H9 (cell line): Measurements from ENCODE around the gene YBEY. TPM values are rescaled to one million over a fixed set of nuclear protein-coding genes. Genes with fewer than 3 reads are reported as not detected.
A peak's percentile ranks its signal among the peaks of the same experiment; 100 is the strongest.

Source experiments
- DNase-seq: peaks from one replicate; pipeline ENCODE4 v3.0.0-alpha.2; 2017
- H2AFZ ChIP-seq: one replicate; pipeline ENCODE4 v1.6.1; 2013; ENCODE audit warnings: mild to moderate bottlenecking, low read length, control low read depth, moderate library complexity
- H2AK5ac ChIP-seq: 2 replicates; pipeline ENCODE4 v1.6.1; 2013; ENCODE audit warnings: low read length, control low read depth, mixed read lengths; ENCODE audit not compliant: insufficient read length
- H2BK120ac ChIP-seq: one replicate; pipeline ENCODE4 v1.6.1; 2013; ENCODE audit warnings: low read depth, mild to moderate bottlenecking, low read length, control low read depth, inconsistent platforms; ENCODE audit not compliant: poor library complexity, severe bottlenecking
- H2BK12ac ChIP-seq: 2 replicates; pipeline ENCODE4 v1.6.1; 2013; ENCODE audit warnings: low read length, control low read depth, mixed read lengths, low read depth; ENCODE audit not compliant: insufficient read length
- H2BK15ac ChIP-seq: 2 replicates; pipeline ENCODE4 v1.6.1; 2013; ENCODE audit warnings: low read depth, low read length, control low read depth
- H2BK20ac ChIP-seq: one replicate; pipeline ENCODE4 v1.6.1; 2013; ENCODE audit warnings: low read depth, mild to moderate bottlenecking, low read length, control low read depth, inconsistent platforms; ENCODE audit not compliant: poor library complexity, severe bottlenecking
- H2BK5ac ChIP-seq: 2 replicates; pipeline ENCODE4 v1.6.1; 2013; ENCODE audit warnings: low read length, control low read depth, mixed read lengths; ENCODE audit not compliant: insufficient read length
- H3K14ac ChIP-seq: 2 replicates; pipeline ENCODE4 v1.6.1; 2013; ENCODE audit warnings: low read length, control low read depth; ENCODE audit not compliant: insufficient read depth
- H3K18ac ChIP-seq: 2 replicates; pipeline ENCODE4 v1.6.1; 2013; ENCODE audit warnings: low read depth, mild to moderate bottlenecking, mixed read lengths, low read length, control low read depth; ENCODE audit not compliant: insufficient read length
- H3K23ac ChIP-seq: 2 replicates; pipeline ENCODE4 v1.6.1; 2013; ENCODE audit warnings: low read length, control low read depth, mixed read lengths, low read depth; ENCODE audit not compliant: insufficient read length
- H3K23me2 ChIP-seq: 2 replicates; pipeline ENCODE4 v1.6.1; 2013; ENCODE audit warnings: low read depth, mild to moderate bottlenecking, mixed read lengths, low read length, control low read depth; ENCODE audit not compliant: insufficient read length, poor library complexity, severe bottlenecking
- H3K27ac ChIP-seq: 2 replicates; pipeline ENCODE4 v1.5.1; 2013; ENCODE audit warnings: low read length, control low read depth, mixed read lengths, low read depth; ENCODE audit not compliant: insufficient read length
- H3K27me3 ChIP-seq: 2 replicates; pipeline ENCODE4 v1.6.1; 2013; ENCODE audit warnings: low read length, control low read depth, inconsistent platforms; ENCODE audit not compliant: insufficient read depth
- H3K4ac ChIP-seq: 2 replicates; pipeline ENCODE4 v1.6.1; 2013; ENCODE audit warnings: low read depth, mild to moderate bottlenecking, control low read depth, inconsistent platforms, low read length, moderate library complexity
- H3K4me1 ChIP-seq: 2 replicates; pipeline ENCODE4 v1.6.1; 2013; ENCODE audit warnings: low read length, control low read depth, inconsistent platforms; ENCODE audit not compliant: insufficient read depth
- H3K4me2 ChIP-seq: 2 replicates; pipeline ENCODE4 v1.6.1; 2013; ENCODE audit warnings: low read length, control low read depth, mixed read lengths; ENCODE audit not compliant: insufficient read length, insufficient read depth
- H3K56ac ChIP-seq: 2 replicates; pipeline ENCODE4 v1.6.1; 2013; ENCODE audit warnings: low read depth, mild to moderate bottlenecking, mixed read lengths, low read length, control low read depth; ENCODE audit not compliant: insufficient read length
- H3K79me1 ChIP-seq: 2 replicates; pipeline ENCODE4 v1.6.1; 2013; ENCODE audit warnings: low read depth, mild to moderate bottlenecking, moderate library complexity, low read length, control low read depth, inconsistent platforms; ENCODE audit not compliant: insufficient read depth, poor library complexity, severe bottlenecking
- H3K79me2 ChIP-seq: 2 replicates; pipeline ENCODE4 v1.6.1; 2013; ENCODE audit warnings: low read length, control low read depth, inconsistent platforms; ENCODE audit not compliant: insufficient read depth
- H3K9ac ChIP-seq: 2 replicates; pipeline ENCODE4 v1.6.1; 2013; ENCODE audit warnings: low read length, control low read depth, mixed read lengths; ENCODE audit not compliant: insufficient read length; ENCODE audit errors: extremely low read depth
- H3K9me3 ChIP-seq: one replicate; pipeline ENCODE4 v1.6.1; 2013; ENCODE audit warnings: low read depth, low read length, inconsistent platforms; ENCODE audit not compliant: control insufficient read depth
- H3T11ph ChIP-seq: one replicate; pipeline ENCODE4 v1.6.1; 2013; ENCODE audit warnings: mild to moderate bottlenecking, low read length, control low read depth, inconsistent platforms
- H4K20me1 ChIP-seq: one replicate; pipeline ENCODE4 v1.6.1; 2013; ENCODE audit not compliant: control insufficient read depth, insufficient read length, insufficient read depth
- H4K5ac ChIP-seq: 2 replicates; pipeline ENCODE4 v1.6.1; 2013; ENCODE audit warnings: low read depth, mild to moderate bottlenecking, mixed read lengths, low read length, control low read depth; ENCODE audit not compliant: insufficient read length
- H4K8ac ChIP-seq: replicated peaks from 2 replicates; pipeline ENCODE4 v1.6.1; 2013; ENCODE audit warnings: low read length, control low read depth, mixed read lengths, low read depth; ENCODE audit not compliant: insufficient read length
- H4K91ac ChIP-seq: 2 replicates; pipeline ENCODE4 v1.6.1; 2013; ENCODE audit warnings: low read depth, mild to moderate bottlenecking, moderate library complexity, mixed read lengths, low read length, control low read depth; ENCODE audit not compliant: insufficient read length
- H3K27ac Mint-ChIP-seq, 3 experiments: 2 replicates in 2 of 3; 3 replicates in 1 of 3; pipeline ENCODE4 v1.8.0; 2020 to 2021; ENCODE audit warnings: mixed read lengths in 3 of 3, mild to moderate bottlenecking in 1 of 3, moderate library complexity in 1 of 3
- H3K27me3 Mint-ChIP-seq: 2 replicates; pipeline ENCODE4 v1.8.0; 2021; ENCODE audit warnings: low read depth, mild to moderate bottlenecking, moderate library complexity, mixed read lengths
- H3K36me3 Mint-ChIP-seq, 3 experiments: 2 replicates in 2 of 3; 3 replicates in 1 of 3; pipeline ENCODE4 v1.8.0; 2020 to 2021; ENCODE audit warnings: low read depth in 3 of 3, mixed read lengths in 3 of 3; ENCODE audit not compliant: insufficient read depth in 1 of 3
- H3K4me1 Mint-ChIP-seq, 2 experiments: 2 replicates each; pipeline ENCODE4 v1.8.0; 2020; ENCODE audit warnings: mixed read lengths in 2 of 2
- H3K4me3 Mint-ChIP-seq, 2 experiments: 2 replicates in 1 of 2; 3 replicates in 1 of 2; pipeline ENCODE4 v1.8.0; 2020 to 2021; ENCODE audit warnings: mild to moderate bottlenecking in 2 of 2, mixed read lengths in 2 of 2, moderate library complexity in 1 of 2
- H3K9me3 Mint-ChIP-seq, 2 experiments: 2 replicates in 1 of 2; 3 replicates in 1 of 2; pipeline ENCODE4 v1.8.0; 2020; ENCODE audit warnings: mild to moderate bottlenecking in 2 of 2, mixed read lengths in 2 of 2, moderate library complexity in 1 of 2
- CTCF ChIP-seq: fragments of 200-600 bp; sonication (generic); conservative IDR thresholded peaks from 3 replicates; pipeline ENCODE4 v1.8.0; 2021; ENCODE audit warnings: antibody characterized with exemption, mild to moderate bottlenecking
- WGBS: extraction: QIAGEN DNeasy Blood & Tissue Kit; methylation state at CpG from one replicate; pipeline ENCODE4 v1.1.7; 2013; ENCODE audit warnings: missing lambda C conversion rate, low lambda C conversion rate, mixed read lengths; ENCODE audit not compliant: insufficient read length; ENCODE audit errors: extremely low coverage; 5-methylcytosine and 5-hydroxymethylcytosine counted together
- total RNA-seq: library from RNA; stranded (reverse); gene quantifications from 2 replicates; pipeline ENCODE4 v1.2.1, GENCODE V29; 2021

The YBEY gene
- total RNA-seq, 1 experiment from 2014 or later = 26.2 TPM

- Histone ChIP-seq H4K5ac (no peak overlapping the region), H3K4me2 (no peak overlapping the region), H2AK5ac (no peak overlapping the region), H2AFZ (no peak overlapping the region), H2BK120ac (no peak overlapping the region), H3K79me1 (peaks cover 2% of the 10 kb centered on the region), H2BK5ac (no peak overlapping the region), H3K14ac (no peak overlapping the region), H3K23ac (no peak overlapping the region), H3K9me3 (no peaks in the 10 kb centered on the region), H3K27ac (no peak overlapping the region), H3K27me3 (no peaks in the 10 kb centered on the region), H3K18ac (no peak overlapping the region), H3K23me2 (no peaks in the 10 kb centered on the region), H2BK20ac (no peak overlapping the region), H3K56ac (no peak overlapping the region), H4K20me1 (no peaks in the 10 kb centered on the region), H2BK12ac (no peak overlapping the region), H3T11ph (no peak overlapping the region), H4K91ac (no peak overlapping the region), H3K4ac (no peak overlapping the region), H3K9ac (no peak overlapping the region), H2BK15ac (no peak overlapping the region), H4K8ac (no peak overlapping the region), H3K4me1 (no peaks in the 10 kb centered on the region), H3K79me2 (no peaks in the 10 kb centered on the region; the same call in 1 of the 2 replicates)
- Mint-ChIP-seq H3K36me3 (peaks cover 45 to 84% (median 72%) of the 10 kb centered on the region in 3 experiments; a peak in 6 of 7 replicates), H3K4me3 (no peak overlapping the region), H3K9me3 (no peaks in the 10 kb centered on the region), H3K4me1 (no peaks in the 10 kb centered on the region), H3K27ac (peak overlapping the region in 1 of 3 experiments; percentile 5; a peak in 1 of 7 replicates), H3K27me3 (no peaks in the 10 kb centered on the region; the same call in 1 of the 2 replicates)
- no peak for TF ChIP-seq CTCF
- no CpG with 5 or more reads among the region's 12 CpGs for WGBS
- no peak for DNase-seq
These were observed 48.4 kb downstream of the YBEY start for GRCh38 chr21:46334351-46335140.
